ENCODE data around the gene SYVN1. TPM values are rescaled to one million over a fixed set of nuclear protein-coding genes. Genes with fewer than 3 reads are reported as not detected.

SYVN1 gene
- total RNA-seq, 4 donors from 2014 or later: 28.8 to 103 (median 69.7) TPM

DNA sequence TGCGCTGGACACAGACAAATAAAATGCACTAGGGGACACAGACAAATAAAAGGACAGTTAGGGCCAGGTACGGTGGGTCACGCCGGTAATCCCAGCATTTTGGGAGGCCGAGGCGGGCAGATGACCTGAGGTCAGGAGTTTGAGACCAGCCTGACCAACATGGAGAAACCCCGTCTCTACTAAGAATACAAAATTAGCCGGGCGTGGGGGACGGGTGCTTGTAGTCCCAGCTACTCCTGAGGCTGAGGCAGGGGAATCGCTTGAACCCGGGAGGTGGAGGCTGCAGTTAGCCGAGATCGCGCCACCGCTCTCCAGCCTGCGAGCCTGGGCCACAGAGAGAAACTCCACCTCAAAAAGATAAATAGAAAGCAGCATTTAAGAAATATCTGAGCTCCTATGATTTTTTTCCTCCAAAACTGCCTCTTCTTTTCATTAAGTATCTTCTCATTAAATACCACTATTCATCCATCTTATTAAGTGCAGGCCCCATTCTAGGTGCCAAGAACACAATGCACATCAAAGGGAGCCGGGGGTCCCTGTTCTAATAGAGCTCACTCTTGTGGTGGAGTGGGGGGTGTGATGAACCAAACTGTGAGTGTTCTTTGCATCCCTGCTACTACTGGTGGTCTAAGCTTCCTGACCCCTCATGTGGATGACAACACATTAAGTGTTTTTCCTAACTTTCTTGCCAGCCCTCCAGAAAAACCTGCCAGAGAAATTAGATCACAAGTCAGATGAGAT is 16.1 kb downstream of the SYVN1 start:
- Histone ChIP-seq H3K27ac (peak overlapping the region in 1 of 3 donors; percentile 46), H3K4me1 (peaks cover 32 to 46% of the 10 kb centered on the region in 2 donors), H3K27me3 (no peaks in the 10 kb centered on the region), H3K36me3 (peaks cover 16 to 22% of the 10 kb centered on the region in 2 donors), H3K4me3 (replicated peaks in 1 of 3) (no peak overlapping the region), H3K9me3 (no peaks in the 10 kb centered on the region)
- TF ChIP-seq POLR2A (IDR thresholded peaks at IDR 0.05) (no peak), CTCF (IDR thresholded peaks at IDR 0.05) (peak in 2 of 6 experiments; percentile 9 to 15)
- DNase-seq: no peak
- intact Hi-C loops (cut with DNase I): loop anchor here (10.0 kb wide), 2 partner anchors 103 to 203 kb away; partner anchors contain the start of genes ARL2 and ATG2A
- WGBS, 2 donors: 84 to 85% methylated on average over 18 of the region's 18 CpGs

DNA sequence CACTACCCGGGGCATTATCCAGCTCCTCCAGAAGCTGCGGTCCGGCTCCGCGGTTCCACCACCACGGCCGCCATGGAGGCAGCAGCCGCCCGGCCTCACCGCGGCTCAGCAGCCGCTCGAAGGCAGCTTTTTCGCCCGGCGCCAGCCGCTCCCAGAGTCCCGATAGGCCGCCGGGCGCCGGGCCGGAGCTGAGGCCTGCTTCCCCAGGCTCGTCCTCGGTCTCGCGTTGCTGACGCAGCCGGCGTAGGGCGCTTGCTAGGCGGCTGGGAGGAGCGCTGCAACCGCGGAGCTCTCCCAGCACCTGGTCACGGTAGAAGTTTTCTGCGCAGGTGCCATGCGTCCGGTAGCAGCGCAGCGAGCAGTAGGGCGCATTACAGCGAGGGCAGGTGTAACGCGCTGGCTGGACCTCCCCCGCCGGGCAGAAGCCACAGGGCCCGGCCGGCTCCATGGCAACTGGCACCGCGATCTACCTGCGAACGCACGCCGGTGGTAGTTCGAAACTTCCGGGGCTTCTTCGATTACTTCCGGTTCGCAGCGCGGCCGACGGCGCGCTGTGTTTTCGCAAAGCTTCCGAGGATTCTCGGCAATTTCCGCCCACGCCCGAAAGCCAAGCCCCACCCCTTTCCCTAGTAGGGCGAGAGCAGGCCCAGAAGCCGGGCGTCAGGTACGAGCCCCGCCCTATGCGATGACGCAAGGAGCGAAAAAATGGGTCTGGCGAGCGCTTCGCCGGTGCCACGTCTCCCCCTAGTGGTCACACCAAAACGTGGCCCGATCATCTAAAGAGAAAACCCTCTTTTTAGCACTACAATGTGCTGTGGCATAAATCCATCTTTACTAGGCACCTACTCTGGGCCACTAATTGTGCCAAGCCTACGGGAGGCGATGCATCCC is 16.9 kb downstream of the SYVN1 start, which contains the start of gene ZNHIT2:
Gene ZNHIT2 (minus strand): TSS at position 496 of the 891 bp plus-strand sequence. CDS start 48 bp downstream, at position 448.
- H3K27me3 ChIP-seq: no peaks in the 10 kb centered on the region
- peaks cover 16 to 22% of the 10 kb centered on the region in 2 donors for H3K36me3 ChIP-seq
- TF ChIP-seq POLR2A (IDR thresholded peaks at IDR 0.05) (peak in 1 of 2 donors; percentile 85), CTCF (IDR thresholded peaks at IDR 0.05) (peak; percentile 77 to 97 (median 94))
- peak within 1 kb of the TSS; percentile 61 to 86 (median 82) for H3K27ac ChIP-seq
- 0 to 2% methylated on average over 3 to 21 of the region's 89 CpGs for WGBS, 2 donors
- intact Hi-C loops (cut with DNase I): loop anchor here (10.0 kb wide), 2 partner anchors 103 to 203 kb away; partner anchors contain the start of genes ARL2 and ATG2A
- no peaks in the 10 kb centered on the region for H3K9me3 ChIP-seq
- peak within 1 kb of the TSS; percentile 60 to 94 (median 75) for H3K4me3 ChIP-seq (replicated peaks in 1 of 3)
- DNase-seq: peak; percentile 100
- H3K4me1 ChIP-seq: peaks cover 35 to 47% of the 10 kb centered on the region in 2 donors

DNA sequence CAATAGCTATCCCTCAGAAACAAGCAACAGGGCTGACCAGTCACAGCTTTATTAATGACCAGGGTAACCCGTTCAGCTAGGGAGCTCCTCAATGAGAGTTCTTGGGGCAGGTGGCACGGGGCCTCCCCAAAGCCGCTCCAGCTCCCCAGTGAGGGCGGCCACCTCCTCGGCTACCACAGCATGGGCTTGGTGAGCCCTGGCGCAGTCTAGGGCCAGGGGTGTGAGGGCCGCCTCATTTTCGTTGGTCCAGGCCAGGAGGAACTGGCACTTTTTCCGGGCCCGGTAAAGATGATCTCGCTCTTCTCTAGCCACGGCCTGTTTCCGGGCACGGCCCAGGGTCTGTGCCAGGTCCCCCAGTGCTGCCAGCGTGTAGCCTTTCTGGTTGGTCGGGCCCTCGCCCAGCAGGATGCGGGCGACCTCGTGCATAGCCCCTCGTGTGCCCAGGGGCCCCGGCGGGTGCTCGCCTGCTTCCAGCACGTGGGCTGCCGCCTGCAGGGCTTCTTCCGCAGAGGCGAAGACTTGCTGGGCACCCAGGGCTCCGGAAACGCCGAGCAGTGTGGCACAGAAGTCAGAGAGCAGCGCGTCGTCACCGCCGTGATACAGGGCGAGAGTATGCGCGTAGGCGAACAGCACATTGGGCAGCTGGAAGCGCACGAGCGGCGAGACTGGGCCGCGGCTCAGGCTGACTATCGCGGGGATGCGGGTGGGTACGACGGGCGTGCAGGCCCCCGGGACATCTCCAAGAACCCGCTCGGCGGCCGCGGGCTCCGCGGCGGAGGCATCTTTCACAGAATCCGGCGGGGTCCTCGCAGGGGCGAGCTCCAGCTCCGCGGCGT is 17.7 kb downstream of the SYVN1 start:
- DNase-seq: peak; percentile 26 to 29
- H3K36me3 ChIP-seq: peaks cover 16 to 22% of the 10 kb centered on the region in 2 donors
- intact Hi-C loops (cut with DNase I): loop anchor here (10.0 kb wide), 2 partner anchors 102 to 202 kb away; partner anchors contain the start of genes ARL2 and ATG2A
- WGBS, 2 donors: 51 to 82% methylated on average over 11 to 12 of the region's 68 CpGs
- TF ChIP-seq POLR2A (IDR thresholded peaks at IDR 0.05) (no peak), CTCF (IDR thresholded peaks at IDR 0.05) (no peak)
- H3K4me1 ChIP-seq: peaks cover 41 to 55% of the 10 kb centered on the region in 2 donors
- H3K27me3 ChIP-seq: no peaks in the 10 kb centered on the region
- peak overlapping the region; percentile 61 to 86 (median 82) for H3K27ac ChIP-seq
- H3K9me3 ChIP-seq: no peaks in the 10 kb centered on the region
- H3K4me3 ChIP-seq (replicated peaks in 1 of 3): peak overlapping the region; percentile 60 to 94 (median 75)

DNA sequence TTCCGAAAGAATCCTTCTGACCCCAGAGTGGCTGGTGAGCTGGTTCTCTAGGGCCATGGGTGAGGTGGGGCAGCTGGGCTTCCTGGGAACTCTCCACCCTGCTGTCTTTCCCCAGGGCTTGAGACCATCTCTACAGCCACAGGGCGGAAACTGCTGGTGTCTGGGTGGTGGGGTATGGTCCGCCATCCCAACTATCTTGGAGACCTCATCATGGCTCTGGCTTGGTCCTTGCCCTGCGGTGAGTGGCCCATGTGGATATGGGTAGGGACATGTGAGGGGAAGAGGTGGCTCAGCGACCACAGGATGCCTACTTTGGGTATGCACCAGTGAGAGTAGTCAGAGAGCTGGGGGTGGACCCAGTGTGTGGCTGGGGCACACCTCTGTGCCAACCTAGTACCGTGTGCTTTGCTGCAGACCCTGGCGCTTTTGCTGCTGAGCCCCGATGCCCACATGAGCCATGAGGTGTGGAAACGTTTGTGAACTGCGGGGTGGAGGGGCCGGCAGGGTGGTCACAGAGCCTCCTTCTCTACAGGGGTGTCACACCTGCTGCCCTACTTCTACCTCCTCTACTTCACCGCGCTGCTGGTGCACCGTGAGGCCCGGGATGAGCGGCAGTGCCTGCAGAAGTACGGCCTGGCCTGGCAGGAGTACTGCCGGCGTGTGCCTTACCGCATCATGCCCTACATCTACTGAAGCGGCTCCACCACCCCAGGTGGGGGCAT is 18.8 kb downstream of the SYVN1 start:
- WGBS, 2 donors: 88 to 95% methylated on average over 20 of the region's 21 CpGs
- peaks cover 37 to 49% of the 10 kb centered on the region in 2 donors for H3K4me1 ChIP-seq
- no peaks in the 10 kb centered on the region for H3K9me3 ChIP-seq
- intact Hi-C loops (cut with DNase I): loop anchor here (10.0 kb wide), 2 partner anchors 101 to 201 kb away; partner anchors contain the start of genes ARL2 and ATG2A
- H3K27ac ChIP-seq: no peak overlapping the region
- DNase-seq: no peak
- no peak overlapping the region for H3K4me3 ChIP-seq (replicated peaks in 1 of 3)
- H3K36me3 ChIP-seq: peaks cover 13 to 17% of the 10 kb centered on the region in 2 donors
- H3K27me3 ChIP-seq: no peaks in the 10 kb centered on the region
- TF ChIP-seq CTCF (IDR thresholded peaks at IDR 0.05): no peak
- TF ChIP-seq POLR2A (IDR thresholded peaks at IDR 0.05): no peak

Measured in thyroid gland (tissue), 4 donors.